ACC112 (cell line): ENCODE data around the gene TMEM109.

Experiments used
- H2AFZ ChIP-seq: fragments of 200-600 bp; sonication (generic); one replicate; pipeline ENCODE4 v1.6.0; 2017; ENCODE audit warnings: antibody characterized with exemption, low read length; ENCODE audit not compliant: unreplicated experiment
- H3K27ac ChIP-seq: fragments of 200-600 bp; sonication (generic); 2 replicates; pipeline ENCODE4 v1.5.1; 2014; ENCODE audit warnings: low read depth, mild to moderate bottlenecking, antibody characterized with exemption, low read length, moderate library complexity
- H3K27me3 ChIP-seq: fragments of 200-600 bp; sonication (generic); 2 replicates; pipeline ENCODE4 v1.6.1; 2014; ENCODE audit warnings: mild to moderate bottlenecking, antibody characterized with exemption, low read length, moderate library complexity, mixed read lengths; ENCODE audit not compliant: insufficient read depth
- H3K36me3 ChIP-seq: fragments of 200-600 bp; sonication (generic); 2 replicates; pipeline ENCODE4 v1.6.1; 2016; ENCODE audit warnings: mild to moderate bottlenecking, antibody characterized with exemption, low read length, moderate library complexity, mixed read lengths; ENCODE audit not compliant: insufficient read depth
- H3K4me1 ChIP-seq: fragments of 200-600 bp; sonication (generic); one replicate; pipeline ENCODE4 v1.6.1; 2016; ENCODE audit warnings: low read length, mixed read lengths; ENCODE audit not compliant: insufficient read depth, unreplicated experiment, control insufficient read depth
- H3K4me3 ChIP-seq: fragments of 200-600 bp; sonication (generic); 2 replicates; pipeline ENCODE4 v1.5.1; 2014; ENCODE audit warnings: mild to moderate bottlenecking, low read depth, low read length
- H3K79me2 ChIP-seq: fragments of 200-600 bp; sonication (generic); one replicate; pipeline ENCODE4 v1.6.0; 2016; ENCODE audit warnings: low read length; ENCODE audit not compliant: control insufficient read depth, unreplicated experiment, insufficient read depth

TMEM109 gene

GRCh38 chr11:60945295-60945667, 31.3 kb downstream of the TMEM109 start:
- Histone ChIP-seq H3K36me3 (peaks cover 29% of the 10 kb centered on the region), H3K79me2 (peaks cover 19% of the 10 kb centered on the region), H3K27me3 (no peaks in the 10 kb centered on the region), H3K27ac (no peak overlapping the region), H3K4me1 (peaks cover 3% of the 10 kb centered on the region), H2AFZ (no peak overlapping the region), H3K4me3 (no peak overlapping the region)

GRCh38 chr11:60946601-60947264, 32.8 kb downstream of the TMEM109 start:
- Histone ChIP-seq H2AFZ (no peak overlapping the region), H3K27me3 (no peaks in the 10 kb centered on the region), H3K79me2 (peaks cover 30% of the 10 kb centered on the region), H3K36me3 (peaks cover 18% of the 10 kb centered on the region), H3K27ac (no peak overlapping the region), H3K4me3 (no peak overlapping the region), H3K4me1 (peaks cover 3% of the 10 kb centered on the region)

GRCh38 chr11:60947700-60948099, 33.7 kb downstream of the TMEM109 start:
- Histone ChIP-seq H3K4me1 (peaks cover 3% of the 10 kb centered on the region), H3K79me2 (peaks cover 30% of the 10 kb centered on the region), H3K27me3 (no peaks in the 10 kb centered on the region), H2AFZ (no peak overlapping the region), H3K27ac (no peak overlapping the region), H3K36me3 (peaks cover 15% of the 10 kb centered on the region), H3K4me3 (no peak overlapping the region)

- H3K79me2 ChIP-seq = peaks cover 30% of the 10 kb centered on the region
- H3K27ac ChIP-seq = no peak overlapping the region
- peaks cover 15% of the 10 kb centered on the region for H3K36me3 ChIP-seq
- no peaks in the 10 kb centered on the region for H3K27me3 ChIP-seq
- H3K4me3 ChIP-seq = no peak overlapping the region
- no peak overlapping the region for H2AFZ ChIP-seq
- peaks cover 3% of the 10 kb centered on the region for H3K4me1 ChIP-seq
Observed at GRCh38 chr11:60948250-60948649, 34.3 kb downstream of the TMEM109 start.

GRCh38 chr11:60950024-60950423, 36.1 kb downstream of the TMEM109 start:
- no peaks in the 10 kb centered on the region for H3K27me3 ChIP-seq
- H3K36me3 ChIP-seq = peaks cover 8% of the 10 kb centered on the region
- H3K27ac ChIP-seq = no peak overlapping the region
- H3K4me1 ChIP-seq = peaks cover 3% of the 10 kb centered on the region
- peaks cover 28% of the 10 kb centered on the region for H3K79me2 ChIP-seq
- no peak overlapping the region for H2AFZ ChIP-seq
- H3K4me3 ChIP-seq = peak overlapping the region; percentile 77

- Histone ChIP-seq H3K4me1 (peaks cover 3% of the 10 kb centered on the region), H3K27me3 (no peaks in the 10 kb centered on the region), H3K79me2 (peaks cover 23% of the 10 kb centered on the region), H3K27ac (peak overlapping the region; percentile 63), H3K36me3 (no peaks in the 10 kb centered on the region), H2AFZ (peak overlapping the region; percentile 53), H3K4me3 (peak overlapping the region; percentile 77)
Observed at GRCh38 chr11:60950933-60951605, 37.1 kb downstream of the TMEM109 start.

DNA sequence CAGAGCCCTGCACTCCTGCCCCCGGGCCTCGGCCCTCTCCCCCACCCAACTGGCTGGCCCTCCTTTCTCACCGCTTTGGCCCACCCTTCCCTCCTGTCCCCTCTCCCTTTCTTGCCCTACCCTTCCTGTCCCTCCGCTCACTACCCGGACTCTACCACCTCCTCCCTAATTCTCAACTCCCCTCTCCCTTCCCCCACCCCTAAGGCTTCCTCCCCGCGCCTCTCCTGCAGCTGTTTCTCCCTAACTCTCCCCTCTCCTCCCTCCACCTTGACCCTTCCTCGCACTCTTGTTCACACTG, 37.6 kb downstream of the TMEM109 start:
- peak overlapping the region; percentile 63 for H3K27ac ChIP-seq
- H3K36me3 ChIP-seq = no peaks in the 10 kb centered on the region
- no peaks in the 10 kb centered on the region for H3K27me3 ChIP-seq
- peak overlapping the region; percentile 77 for H3K4me3 ChIP-seq
- H3K79me2 ChIP-seq = peaks cover 18% of the 10 kb centered on the region
- peak overlapping the region; percentile 53 for H2AFZ ChIP-seq
- H3K4me1 ChIP-seq = peaks cover 4% of the 10 kb centered on the region

- peaks cover 10% of the 10 kb centered on the region for H3K4me1 ChIP-seq
- peak within 1 kb of the TSS; percentile 63 for H3K27ac ChIP-seq
- no peaks in the 10 kb centered on the region for H3K27me3 ChIP-seq
- H2AFZ ChIP-seq = peak within 1 kb of the TSS; percentile 73
- peak within 1 kb of the TSS; percentile 77 for H3K4me3 ChIP-seq
- peaks cover 18% of the 10 kb centered on the region for H3K79me2 ChIP-seq
- no peaks in the 10 kb centered on the region for H3K36me3 ChIP-seq
Observed at GRCh38 chr11:60951904-60952741, 38.2 kb downstream of the TMEM109 start, which contains the start of gene SLC15A3. SLC15A3 (minus strand) TSS chr11:60952176; CDS start chr11:60951551, 625 bp downstream.

- H2AFZ ChIP-seq = peak overlapping the region; percentile 73
Observed at GRCh38 chr11:60952742-60953170, 38.8 kb downstream of the TMEM109 start.

GRCh38 chr11:60953781-60954180, 39.8 kb downstream of the TMEM109 start:
- no peak overlapping the region for H2AFZ ChIP-seq
- peaks cover 13% of the 10 kb centered on the region for H3K79me2 ChIP-seq
- H3K27ac ChIP-seq = no peak overlapping the region
- H3K4me3 ChIP-seq = no peak overlapping the region
- H3K27me3 ChIP-seq = no peaks in the 10 kb centered on the region
- H3K36me3 ChIP-seq = no peaks in the 10 kb centered on the region
- peaks cover 25% of the 10 kb centered on the region for H3K4me1 ChIP-seq

More at GRCh38 chr11:60952742-60953170, 38.8 kb downstream of the TMEM109 start:
- Histone ChIP-seq H3K4me3 (peak overlapping the region; percentile 77), H3K27ac (peak overlapping the region; percentile 63), H3K36me3 (no peaks in the 10 kb centered on the region), H3K27me3 (no peaks in the 10 kb centered on the region), H3K4me1 (peaks cover 16% of the 10 kb centered on the region), H3K79me2 (peaks cover 18% of the 10 kb centered on the region)
